ENCODE data around the gene BMP6.

BMP6 gene

GRCh38 chr6:7846966-7847818 is 121.3 kb downstream of the BMP6 start:
- H3K9ac ChIP-seq (ENCODE audit: low read depth, low read length), result no peak overlapping the region
- peaks cover 3% of the 10 kb centered on the region for H3K9me3 ChIP-seq (ENCODE audit: control insufficient read depth, insufficient read depth, low read length)
- no peaks in the 10 kb centered on the region for H3K27me3 ChIP-seq (ENCODE audit: control insufficient read depth, insufficient read depth, low read length)
- no peaks in the 10 kb centered on the region for H3K36me3 ChIP-seq (ENCODE audit: control insufficient read depth, insufficient read depth, low read length)
- H3K4me3 ChIP-seq (ENCODE audit: low read depth, low read length), result no peak overlapping the region
- no peaks in the 10 kb centered on the region for H3K4me1 ChIP-seq (ENCODE audit: control insufficient read depth, insufficient read depth, low read length)

GRCh38 chr6:7848229-7848628 is 122.3 kb downstream of the BMP6 start:
- no peak overlapping the region for H3K9ac ChIP-seq (ENCODE audit: low read depth, low read length)
- H3K4me3 ChIP-seq (ENCODE audit: low read depth, low read length), result no peak overlapping the region
- H3K36me3 ChIP-seq (ENCODE audit: control insufficient read depth, insufficient read depth, low read length), result no peaks in the 10 kb centered on the region
- peaks cover 3% of the 10 kb centered on the region for H3K9me3 ChIP-seq (ENCODE audit: control insufficient read depth, insufficient read depth, low read length)
- H3K27me3 ChIP-seq (ENCODE audit: control insufficient read depth, insufficient read depth, low read length), result no peaks in the 10 kb centered on the region
- H3K4me1 ChIP-seq (ENCODE audit: control insufficient read depth, insufficient read depth, low read length), result no peaks in the 10 kb centered on the region

GRCh38 chr6:7851780-7852179 is 125.9 kb downstream of the BMP6 start:
- H3K4me3 ChIP-seq (ENCODE audit: low read depth, low read length), result no peak overlapping the region
- H3K27me3 ChIP-seq (ENCODE audit: control insufficient read depth, insufficient read depth, low read length), result no peaks in the 10 kb centered on the region
- peaks cover 3% of the 10 kb centered on the region for H3K9me3 ChIP-seq (ENCODE audit: control insufficient read depth, insufficient read depth, low read length)
- H3K4me1 ChIP-seq (ENCODE audit: control insufficient read depth, insufficient read depth, low read length), result no peaks in the 10 kb centered on the region
- H3K9ac ChIP-seq (ENCODE audit: low read depth, low read length), result no peak overlapping the region
- no peaks in the 10 kb centered on the region for H3K36me3 ChIP-seq (ENCODE audit: control insufficient read depth, insufficient read depth, low read length)

GRCh38 chr6:7859591-7859990 is 133.7 kb downstream of the BMP6 start:
- no peak overlapping the region for H3K4me3 ChIP-seq (ENCODE audit: low read depth, low read length)
- H3K9me3 ChIP-seq (ENCODE audit: control insufficient read depth, insufficient read depth, low read length), result no peaks in the 10 kb centered on the region
- H3K9ac ChIP-seq (ENCODE audit: low read depth, low read length), result no peak overlapping the region
- no peaks in the 10 kb centered on the region for H3K4me1 ChIP-seq (ENCODE audit: control insufficient read depth, insufficient read depth, low read length)
- H3K36me3 ChIP-seq (ENCODE audit: control insufficient read depth, insufficient read depth, low read length), result no peaks in the 10 kb centered on the region
- no peaks in the 10 kb centered on the region for H3K27me3 ChIP-seq (ENCODE audit: control insufficient read depth, insufficient read depth, low read length)

- no peaks in the 10 kb centered on the region for H3K27me3 ChIP-seq (ENCODE audit: control insufficient read depth, insufficient read depth, low read length)
- no peaks in the 10 kb centered on the region for H3K4me1 ChIP-seq (ENCODE audit: control insufficient read depth, insufficient read depth, low read length)
- H3K9me3 ChIP-seq (ENCODE audit: control insufficient read depth, insufficient read depth, low read length), result no peaks in the 10 kb centered on the region
- H3K9ac ChIP-seq (ENCODE audit: low read depth, low read length), result no peak overlapping the region
- H3K4me3 ChIP-seq (ENCODE audit: low read depth, low read length), result no peak overlapping the region
- no peaks in the 10 kb centered on the region for H3K36me3 ChIP-seq (ENCODE audit: control insufficient read depth, insufficient read depth, low read length)
Measured at GRCh38 chr6:7865781-7866180, 139.9 kb downstream of the BMP6 start.

GRCh38 chr6:7866526-7866925 is 140.6 kb downstream of the BMP6 start:
- Histone ChIP-seq H3K36me3 (ENCODE audit: control insufficient read depth, insufficient read depth, low read length) (no peaks in the 10 kb centered on the region), H3K4me1 (ENCODE audit: control insufficient read depth, insufficient read depth, low read length) (no peaks in the 10 kb centered on the region), H3K27me3 (ENCODE audit: control insufficient read depth, insufficient read depth, low read length) (no peaks in the 10 kb centered on the region), H3K4me3 (ENCODE audit: low read depth, low read length) (no peak overlapping the region), H3K9ac (ENCODE audit: low read depth, low read length) (no peak overlapping the region), H3K9me3 (ENCODE audit: control insufficient read depth, insufficient read depth, low read length) (no peaks in the 10 kb centered on the region)

GRCh38 chr6:7868926-7869325 is 143.0 kb downstream of the BMP6 start:
- no peak overlapping the region for H3K9ac ChIP-seq (ENCODE audit: low read depth, low read length)
- H3K9me3 ChIP-seq (ENCODE audit: control insufficient read depth, insufficient read depth, low read length), result no peaks in the 10 kb centered on the region
- no peaks in the 10 kb centered on the region for H3K36me3 ChIP-seq (ENCODE audit: control insufficient read depth, insufficient read depth, low read length)
- H3K27me3 ChIP-seq (ENCODE audit: control insufficient read depth, insufficient read depth, low read length), result no peaks in the 10 kb centered on the region
- H3K4me3 ChIP-seq (ENCODE audit: low read depth, low read length), result no peak overlapping the region
- H3K4me1 ChIP-seq (ENCODE audit: control insufficient read depth, insufficient read depth, low read length), result no peaks in the 10 kb centered on the region

GRCh38 chr6:7878401-7878964 is 152.6 kb downstream of the BMP6 start:
- Histone ChIP-seq H3K4me1 (ENCODE audit: control insufficient read depth, insufficient read depth, low read length) (no peaks in the 10 kb centered on the region), H3K4me3 (ENCODE audit: low read depth, low read length) (no peak overlapping the region), H3K9ac (ENCODE audit: low read depth, low read length) (no peak overlapping the region), H3K27me3 (ENCODE audit: control insufficient read depth, insufficient read depth, low read length) (no peaks in the 10 kb centered on the region), H3K9me3 (ENCODE audit: control insufficient read depth, insufficient read depth, low read length) (no peaks in the 10 kb centered on the region), H3K36me3 (ENCODE audit: control insufficient read depth, insufficient read depth, low read length) (peaks cover 18% of the 10 kb centered on the region)

GRCh38 chr6:7879043-7879442 is 153.1 kb downstream of the BMP6 start:
- Histone ChIP-seq H3K4me3 (ENCODE audit: low read depth, low read length) (no peak overlapping the region), H3K9ac (ENCODE audit: low read depth, low read length) (no peak overlapping the region), H3K27me3 (ENCODE audit: control insufficient read depth, insufficient read depth, low read length) (no peaks in the 10 kb centered on the region), H3K9me3 (ENCODE audit: control insufficient read depth, insufficient read depth, low read length) (no peaks in the 10 kb centered on the region), H3K4me1 (ENCODE audit: control insufficient read depth, insufficient read depth, low read length) (no peaks in the 10 kb centered on the region), H3K36me3 (ENCODE audit: control insufficient read depth, insufficient read depth, low read length) (peaks cover 23% of the 10 kb centered on the region)

GRCh38 chr6:7879579-7879978 is 153.7 kb downstream of the BMP6 start:
- Histone ChIP-seq H3K36me3 (ENCODE audit: control insufficient read depth, insufficient read depth, low read length) (peaks cover 28% of the 10 kb centered on the region), H3K4me3 (ENCODE audit: low read depth, low read length) (no peak overlapping the region), H3K9ac (ENCODE audit: low read depth, low read length) (no peak overlapping the region), H3K27me3 (ENCODE audit: control insufficient read depth, insufficient read depth, low read length) (no peaks in the 10 kb centered on the region), H3K4me1 (ENCODE audit: control insufficient read depth, insufficient read depth, low read length) (no peaks in the 10 kb centered on the region), H3K9me3 (ENCODE audit: control insufficient read depth, insufficient read depth, low read length) (no peaks in the 10 kb centered on the region)

GRCh38 chr6:7879980-7880717 is 154.2 kb downstream of the BMP6 start:
- Histone ChIP-seq H3K9ac (ENCODE audit: low read depth, low read length) (no peak overlapping the region), H3K4me3 (ENCODE audit: low read depth, low read length) (no peak overlapping the region), H3K4me1 (ENCODE audit: control insufficient read depth, insufficient read depth, low read length) (no peaks in the 10 kb centered on the region), H3K36me3 (ENCODE audit: control insufficient read depth, insufficient read depth, low read length) (peaks cover 28% of the 10 kb centered on the region), H3K27me3 (ENCODE audit: control insufficient read depth, insufficient read depth, low read length) (no peaks in the 10 kb centered on the region), H3K9me3 (ENCODE audit: control insufficient read depth, insufficient read depth, low read length) (no peaks in the 10 kb centered on the region)

- H3K36me3 ChIP-seq (ENCODE audit: control insufficient read depth, insufficient read depth, low read length), result peaks cover 28% of the 10 kb centered on the region
- no peak overlapping the region for H3K4me3 ChIP-seq (ENCODE audit: low read depth, low read length)
- H3K9ac ChIP-seq (ENCODE audit: low read depth, low read length), result no peak overlapping the region
- H3K27me3 ChIP-seq (ENCODE audit: control insufficient read depth, insufficient read depth, low read length), result no peaks in the 10 kb centered on the region
- H3K9me3 ChIP-seq (ENCODE audit: control insufficient read depth, insufficient read depth, low read length), result no peaks in the 10 kb centered on the region
- no peaks in the 10 kb centered on the region for H3K4me1 ChIP-seq (ENCODE audit: control insufficient read depth, insufficient read depth, low read length)
Measured at GRCh38 chr6:7880718-7881107, 154.8 kb downstream of the BMP6 start.

Data from iPS-15b (cell line).